Neural crest cell (in vitro differentiated cells): ENCODE data around the gene IFI27L1. TPM values are rescaled to one million over a fixed set of nuclear protein-coding genes. Genes with fewer than 3 reads are reported as not detected.

Experiments used
- DNase-seq: peaks from one replicate; pipeline ENCODE4 v3.0.0; 2021; ENCODE audit warnings: low read depth, mixed read lengths, low spot score
- H3K27ac Mint-ChIP-seq: one replicate; pipeline ENCODE4 v1.8.0; 2021; ENCODE audit warnings: mild to moderate bottlenecking, mixed read lengths; ENCODE audit not compliant: unreplicated experiment
- H3K27me3 Mint-ChIP-seq: 2 replicates; pipeline ENCODE4 v1.8.0; 2021; ENCODE audit warnings: low read depth, mild to moderate bottlenecking, mixed read lengths
- H3K36me3 Mint-ChIP-seq: 2 replicates; pipeline ENCODE4 v1.8.0; 2021; ENCODE audit warnings: low read depth, mild to moderate bottlenecking, mixed read lengths
- H3K4me1 Mint-ChIP-seq: 2 replicates; pipeline ENCODE4 v1.8.0; 2021; ENCODE audit warnings: mixed read lengths
- H3K4me3 Mint-ChIP-seq: one replicate; pipeline ENCODE4 v1.8.0; 2021; ENCODE audit warnings: mild to moderate bottlenecking, mixed read lengths
- H3K9me3 Mint-ChIP-seq: 2 replicates; pipeline ENCODE4 v1.8.0; 2021; ENCODE audit warnings: mixed read lengths
- CTCF ChIP-seq: fragments of 200-600 bp; sonication (generic); conservative IDR thresholded peaks from 2 replicates; pipeline ENCODE4 v1.5.0; 2021; ENCODE audit warnings: antibody characterized with exemption, mild to moderate bottlenecking
- total RNA-seq: library from RNA; stranded (reverse); gene quantifications from 2 replicates; pipeline ENCODE4 v1.2.1, GENCODE V29; 2021

IFI27L1 gene
- total RNA-seq, 1 donor from 2014 or later = 39.7 TPM

- DNase-seq = peak; percentile 91
- TF ChIP-seq CTCF = peak; percentile 94
- H3K9me3 Mint-ChIP-seq = peaks cover 2% of the 10 kb centered on the region
- H3K27me3 Mint-ChIP-seq = peaks cover 2% of the 10 kb centered on the region
- peaks cover 10% of the 10 kb centered on the region for H3K4me1 Mint-ChIP-seq
- H3K27ac Mint-ChIP-seq = no peak overlapping the region
- H3K36me3 Mint-ChIP-seq = no peaks in the 10 kb centered on the region
- peak overlapping the region; percentile 64 for H3K4me3 Mint-ChIP-seq
Observed at GRCh38 chr14:94136575-94137331, 55.6 kb downstream of the IFI27L1 start.

- Mint-ChIP-seq H3K4me3 (no peak overlapping the region), H3K27me3 (no peaks in the 10 kb centered on the region), H3K9me3 (peaks cover 2% of the 10 kb centered on the region), H3K27ac (no peak overlapping the region), H3K36me3 (no peaks in the 10 kb centered on the region), H3K4me1 (peaks cover 10% of the 10 kb centered on the region)
- DNase-seq = no peak
- TF ChIP-seq CTCF = no peak
Observed at GRCh38 chr14:94138251-94138650, 57.1 kb downstream of the IFI27L1 start.

- no peak for TF ChIP-seq CTCF
- Mint-ChIP-seq H3K36me3 (no peaks in the 10 kb centered on the region), H3K27ac (no peak overlapping the region), H3K27me3 (no peaks in the 10 kb centered on the region), H3K4me1 (peaks cover 10% of the 10 kb centered on the region), H3K9me3 (peaks cover 2% of the 10 kb centered on the region), H3K4me3 (no peak overlapping the region)
- DNase-seq = no peak
Observed at GRCh38 chr14:94139006-94139405, 57.9 kb downstream of the IFI27L1 start.

- no peak for DNase-seq
- no peak for TF ChIP-seq CTCF
- H3K27me3 Mint-ChIP-seq = no peaks in the 10 kb centered on the region
- H3K9me3 Mint-ChIP-seq = peaks cover 2% of the 10 kb centered on the region
- no peaks in the 10 kb centered on the region for H3K36me3 Mint-ChIP-seq
- no peak overlapping the region for H3K27ac Mint-ChIP-seq
- H3K4me1 Mint-ChIP-seq = peaks cover 12% of the 10 kb centered on the region
- no peak overlapping the region for H3K4me3 Mint-ChIP-seq
Observed at GRCh38 chr14:94139421-94139820, 58.3 kb downstream of the IFI27L1 start.

- DNase-seq = no peak
- no peak for TF ChIP-seq CTCF
- Mint-ChIP-seq H3K27me3 (no peaks in the 10 kb centered on the region), H3K4me3 (no peak overlapping the region), H3K4me1 (peaks cover 17% of the 10 kb centered on the region), H3K9me3 (no peaks in the 10 kb centered on the region), H3K36me3 (no peaks in the 10 kb centered on the region), H3K27ac (no peak overlapping the region)
Observed at GRCh38 chr14:94142247-94142646, 61.1 kb downstream of the IFI27L1 start.
